Left lung (tissue), 10 donors: ENCODE measurements around the gene TAS2R60. TPM values are rescaled to one million over a fixed set of nuclear protein-coding genes. Genes with fewer than 3 reads are reported as not detected.

ENCODE experiments used
- ATAC-seq: fragments of 200-7000 bp; cut with Tn5 transposase; one replicate; pipeline ENCODE4 v1.9.1; 2020; ENCODE audit warnings: moderate library complexity
- DNase-seq, 4 donors: peaks; one replicate each; pipeline ENCODE4 v3.0.0-alpha.2; 2013 to 2020
- H3K27ac ChIP-seq, 2 donors: fragments of 200-600 bp; sonication (generic) in 1 of 2; one replicate each; pipeline versions ENCODE4 v1.5.0 to v1.8.0; 2020 to 2021
- H3K27me3 ChIP-seq, 2 donors: fragments of 200-600 bp; sonication (generic) in 1 of 2; one replicate each; pipeline versions ENCODE4 v1.5.0 to v1.8.0; 2020 to 2021
- H3K36me3 ChIP-seq, 2 donors: fragments of 200-600 bp; sonication (generic) in 1 of 2; one replicate each; pipeline versions ENCODE4 v1.5.0 to v1.8.0; 2020 to 2021
- H3K4me1 ChIP-seq, 2 donors: fragments of 200-600 bp; one replicate each; pipeline ENCODE4 v1.8.0; 2021
- H3K4me3 ChIP-seq, 2 donors: fragments of 200-600 bp; sonication (generic) in 1 of 2; one replicate each; pipeline versions ENCODE4 v1.5.0 to v1.8.0; 2020 to 2021; ENCODE audit warnings: mild to moderate bottlenecking in 1 of 2
- H3K9me3 ChIP-seq, 2 donors: fragments of 200-600 bp; sonication (generic) in 1 of 2; one replicate each; pipeline versions ENCODE4 v1.5.0 to v1.8.0; 2020 to 2021
- intact Hi-C, 2 donors: fragments of 100-400 bp; cut with DNase I; formaldehyde crosslinking; loops; one replicate each; pipeline versions ENCODE4 v1.11.2 to v1.14.2; 2022
- polyA plus RNA-seq, 6 donors: library from polyadenylated mRNA; unstranded; fragments of 120-200 nt; gene quantifications; one replicate each; pipeline ENCODE4 v1.2.1, GENCODE V29; 2013; ENCODE audit not compliant: insufficient read length in 6 of 6
- total RNA-seq, 2 donors: library from RNA; stranded (reverse); fragmentation: NEBNext Ultra II Directional; extraction: Animal tissue kit (Norgen Biotek cat#: 25700); gene quantifications; one replicate each; pipeline ENCODE4 v1.2.1, GENCODE V29; 2021
- TF ChIP-seq, protein P1 (sequence below), 2 donors: fragments of 200-600 bp; sonication (generic) in 1 of 2; IDR thresholded peaks; one replicate each; pipeline versions ENCODE4 v1.5.0 to v1.8.0; 2021; ENCODE audit warnings: antibody characterized with exemption in 2 of 2
- donor health status: DM: no; HTN: yes; CAD: no.
- donor health status: DM: no; HTN: no; CAD: no.

The TAS2R60 gene
- total and polyA plus RNA-seq, 8 donors, result not detected

DNA sequence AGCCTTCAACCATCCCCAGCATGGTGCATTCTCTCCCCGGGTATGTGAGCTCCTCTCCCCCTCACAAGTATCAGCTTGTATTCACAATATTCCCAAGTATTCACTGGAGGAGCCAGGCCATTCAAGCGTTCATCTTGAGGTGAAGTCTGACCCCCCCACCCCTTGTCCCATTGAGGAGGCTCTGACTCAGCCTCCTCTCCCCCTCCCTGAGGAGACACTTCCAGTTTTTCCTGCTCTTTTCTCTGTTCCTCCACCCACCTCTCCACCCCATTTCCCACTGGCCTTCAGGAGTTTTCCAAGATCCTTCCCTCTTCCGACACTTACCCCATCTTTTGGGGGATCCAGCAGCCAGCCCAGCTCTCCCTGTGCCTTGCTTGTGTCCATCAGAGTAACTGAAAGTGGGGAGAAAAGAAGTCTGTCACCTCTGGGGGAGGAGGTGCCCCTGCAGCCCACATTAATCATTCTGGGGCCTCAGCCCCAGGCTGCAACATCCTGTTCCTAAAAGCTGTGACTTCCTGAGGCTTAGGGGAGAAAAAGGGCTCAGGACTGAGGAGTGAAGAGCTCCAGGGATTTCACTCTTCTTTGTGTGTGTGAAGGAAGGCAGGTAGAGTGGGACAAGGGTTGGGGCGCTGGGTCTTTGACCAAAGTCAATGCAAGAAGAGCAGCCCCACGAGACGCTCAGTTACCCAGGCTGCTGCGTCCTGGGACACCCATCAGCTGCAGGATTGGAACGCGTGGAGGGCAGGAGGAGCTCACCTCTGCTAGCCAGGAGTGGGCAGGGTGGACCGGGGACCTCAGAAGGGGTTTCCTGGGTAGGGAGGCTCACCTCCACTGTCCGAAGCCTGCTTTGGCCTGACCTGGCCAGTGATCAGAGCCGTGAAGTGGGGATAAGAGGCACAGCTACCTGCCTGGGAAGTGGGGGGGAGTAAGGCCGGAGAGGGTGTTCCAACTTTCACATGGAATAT lies 35.7 kb upstream of the TAS2R60 start:
- intact Hi-C loops, result no loop called here
- Histone ChIP-seq H3K4me3 (peak overlapping the region; percentile 35 to 47), H3K4me1 (peaks cover 12 to 62% of the 10 kb centered on the region in 2 donors), H3K36me3 (no peaks in the 10 kb centered on the region), H3K27me3 (peaks cover 0 to 14% of the 10 kb centered on the region in 2 donors), H3K9me3 (no peaks in the 10 kb centered on the region), H3K27ac (no peak overlapping the region)
- ATAC-seq (peak; percentile 9), DNase-seq (no peak)
- TF ChIP-seq, protein P1, sequence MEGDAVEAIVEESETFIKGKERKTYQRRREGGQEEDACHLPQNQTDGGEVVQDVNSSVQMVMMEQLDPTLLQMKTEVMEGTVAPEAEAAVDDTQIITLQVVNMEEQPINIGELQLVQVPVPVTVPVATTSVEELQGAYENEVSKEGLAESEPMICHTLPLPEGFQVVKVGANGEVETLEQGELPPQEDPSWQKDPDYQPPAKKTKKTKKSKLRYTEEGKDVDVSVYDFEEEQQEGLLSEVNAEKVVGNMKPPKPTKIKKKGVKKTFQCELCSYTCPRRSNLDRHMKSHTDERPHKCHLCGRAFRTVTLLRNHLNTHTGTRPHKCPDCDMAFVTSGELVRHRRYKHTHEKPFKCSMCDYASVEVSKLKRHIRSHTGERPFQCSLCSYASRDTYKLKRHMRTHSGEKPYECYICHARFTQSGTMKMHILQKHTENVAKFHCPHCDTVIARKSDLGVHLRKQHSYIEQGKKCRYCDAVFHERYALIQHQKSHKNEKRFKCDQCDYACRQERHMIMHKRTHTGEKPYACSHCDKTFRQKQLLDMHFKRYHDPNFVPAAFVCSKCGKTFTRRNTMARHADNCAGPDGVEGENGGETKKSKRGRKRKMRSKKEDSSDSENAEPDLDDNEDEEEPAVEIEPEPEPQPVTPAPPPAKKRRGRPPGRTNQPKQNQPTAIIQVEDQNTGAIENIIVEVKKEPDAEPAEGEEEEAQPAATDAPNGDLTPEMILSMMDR (IDR thresholded peaks at IDR 0.05), result no peak

DNA sequence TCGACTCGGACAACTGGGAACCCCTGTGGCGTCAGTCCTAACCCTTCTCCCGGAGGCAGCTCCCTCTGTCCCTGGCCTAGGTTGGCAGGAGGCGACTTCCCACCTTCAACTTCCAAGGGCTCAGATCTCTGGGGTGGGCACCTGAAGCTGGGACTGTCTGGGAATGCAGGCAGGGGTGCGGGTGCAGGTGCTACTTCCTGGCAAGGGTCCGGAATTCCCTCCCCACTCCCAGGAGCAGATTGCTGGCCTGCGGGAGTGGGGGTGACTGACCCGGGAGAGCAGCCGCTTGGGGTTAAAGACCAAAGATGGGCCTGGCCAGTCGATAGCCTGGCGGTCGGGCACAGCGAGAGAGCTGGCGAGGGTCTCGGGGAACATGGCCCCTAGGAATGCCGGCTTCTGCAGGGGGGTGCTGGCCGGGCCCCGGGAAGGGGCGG lies 35.0 kb upstream of the TAS2R60 start:
- no peak for DNase-seq
- TF ChIP-seq, protein P1 (IDR thresholded peaks at IDR 0.05), result no peak
- ATAC-seq, result peak; percentile 22
- peak overlapping the region; percentile 35 to 47 for H3K4me3 ChIP-seq
- H3K27me3 ChIP-seq, result peaks cover 0 to 14% of the 10 kb centered on the region in 2 donors
- no peaks in the 10 kb centered on the region for H3K9me3 ChIP-seq
- no peaks in the 10 kb centered on the region for H3K36me3 ChIP-seq
- no peak overlapping the region for H3K27ac ChIP-seq
- intact Hi-C loops, result no loop called here
- H3K4me1 ChIP-seq, result peaks cover 12 to 69% of the 10 kb centered on the region in 2 donors

DNA sequence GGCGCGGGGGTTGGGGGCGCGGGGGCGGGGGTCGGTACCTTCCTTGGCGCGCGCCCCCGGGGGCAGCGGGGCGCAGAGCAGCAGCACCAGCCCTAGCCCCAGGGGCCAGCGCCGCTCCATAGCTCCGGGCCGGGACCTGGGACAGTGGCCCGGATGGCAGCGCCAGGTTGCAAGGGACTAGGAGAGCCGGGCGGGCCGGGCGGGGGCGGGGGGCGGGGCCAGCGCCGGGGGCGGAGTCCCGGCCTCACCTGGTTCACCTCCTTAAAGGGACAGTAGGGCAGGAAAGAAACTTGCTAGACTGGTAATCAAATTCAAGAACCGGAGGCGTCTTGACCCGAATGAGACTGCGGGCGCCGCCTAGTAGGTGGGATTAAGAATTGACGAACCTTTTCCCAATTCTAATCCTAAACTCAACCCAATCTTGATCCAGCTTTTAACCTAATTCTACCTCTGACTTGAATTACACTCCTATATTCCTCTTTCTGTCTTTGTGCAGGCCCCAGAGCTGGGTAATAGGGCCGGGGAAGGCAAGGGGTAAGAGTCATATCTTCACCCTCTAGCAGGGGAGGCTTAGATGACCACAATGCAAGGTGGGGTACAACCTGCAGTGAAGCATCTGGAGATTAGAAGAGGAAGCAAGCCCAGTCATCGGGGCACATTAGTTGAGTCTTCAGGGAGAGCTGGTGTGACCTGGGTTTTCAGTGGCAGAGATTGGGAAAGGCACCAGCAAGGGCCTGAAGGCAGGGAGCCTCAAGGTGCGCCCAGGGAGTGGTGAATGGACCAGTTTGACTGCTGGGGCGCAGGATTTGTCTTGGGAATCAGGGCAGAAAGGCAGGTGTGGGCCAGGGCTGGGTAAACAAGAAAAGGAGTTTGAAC lies 34.3 kb upstream of the TAS2R60 start, which contains the start of gene EPHA1:
EPHA1 (minus strand) TSS at position 171 of the 876 bp plus-strand sequence; CDS start at position 120, 51 bp downstream.
- Histone ChIP-seq H3K36me3 (no peaks in the 10 kb centered on the region), H3K27me3 (peaks cover 0 to 14% of the 10 kb centered on the region in 2 donors), H3K9me3 (no peaks in the 10 kb centered on the region), H3K4me1 (peaks cover 12 to 73% of the 10 kb centered on the region in 2 donors), H3K27ac (no peak within 1 kb of the TSS), H3K4me3 (peak within 1 kb of the TSS; percentile 35 to 47)
- DNase-seq (peak in 1 of 4 donors; percentile 73), ATAC-seq (peak; percentile 86)
- intact Hi-C loops, result no loop called here
- TF ChIP-seq, protein P1 (IDR thresholded peaks at IDR 0.05), result peak; percentile 34 to 48

DNA sequence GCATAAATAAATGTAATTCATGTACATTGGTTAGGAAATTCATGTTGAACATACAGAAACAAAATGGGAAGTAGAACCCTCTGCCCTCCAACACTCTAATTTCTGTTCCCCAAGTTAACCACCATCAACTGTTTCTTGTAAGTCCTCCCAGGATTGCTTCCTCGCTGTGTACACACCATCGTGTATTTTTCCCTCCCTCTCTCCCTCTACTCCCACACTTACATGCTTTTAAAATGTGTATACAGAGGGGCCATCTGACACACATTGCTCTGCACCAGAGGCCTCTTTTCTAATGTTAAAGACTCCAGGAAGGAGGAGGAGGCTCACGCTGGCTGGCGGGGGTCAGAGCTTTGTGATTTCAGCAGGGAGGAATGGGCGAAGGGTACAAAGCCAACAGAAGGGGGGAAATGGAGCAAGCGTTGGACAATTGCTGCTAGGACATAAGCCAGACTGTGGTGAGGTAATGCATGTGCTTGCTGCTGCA lies 32.7 kb upstream of the TAS2R60 start:
- DNase-seq (peak in 1 of 4 donors; percentile 56), ATAC-seq (no peak)
- H3K27me3 ChIP-seq, result peaks cover 0 to 14% of the 10 kb centered on the region in 2 donors
- H3K36me3 ChIP-seq, result no peaks in the 10 kb centered on the region
- H3K9me3 ChIP-seq, result no peaks in the 10 kb centered on the region
- H3K4me3 ChIP-seq, result no peak overlapping the region
- TF ChIP-seq, protein P1 (IDR thresholded peaks at IDR 0.05), result no peak
- H3K27ac ChIP-seq, result peak overlapping the region; percentile 13 to 76
- peaks cover 12 to 78% of the 10 kb centered on the region in 2 donors for H3K4me1 ChIP-seq
- intact Hi-C loops, result no loop called here
